ENCODE measurements around the gene RNF126.

DNA sequence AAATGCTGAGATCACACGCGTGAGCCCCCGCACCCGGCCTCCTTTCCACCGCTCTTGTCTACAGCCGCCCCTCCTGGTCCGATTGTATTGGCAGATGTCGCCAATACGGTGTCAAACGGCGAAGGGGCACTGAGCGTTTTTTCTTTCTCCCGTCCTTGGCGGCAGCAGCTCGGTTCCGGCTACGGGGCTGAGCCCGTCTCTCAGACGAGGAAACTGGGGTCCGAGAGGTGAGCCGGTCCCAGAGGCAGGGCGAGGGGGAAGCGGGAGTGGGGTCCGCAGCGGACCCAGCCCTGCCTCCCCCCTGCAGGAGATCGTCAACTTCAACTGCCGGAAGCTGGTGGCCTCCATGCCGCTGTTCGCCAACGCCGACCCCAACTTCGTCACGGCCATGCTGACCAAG, 50.1 kb downstream of the RNF126 start:
- TF ChIP-seq, protein P1, sequence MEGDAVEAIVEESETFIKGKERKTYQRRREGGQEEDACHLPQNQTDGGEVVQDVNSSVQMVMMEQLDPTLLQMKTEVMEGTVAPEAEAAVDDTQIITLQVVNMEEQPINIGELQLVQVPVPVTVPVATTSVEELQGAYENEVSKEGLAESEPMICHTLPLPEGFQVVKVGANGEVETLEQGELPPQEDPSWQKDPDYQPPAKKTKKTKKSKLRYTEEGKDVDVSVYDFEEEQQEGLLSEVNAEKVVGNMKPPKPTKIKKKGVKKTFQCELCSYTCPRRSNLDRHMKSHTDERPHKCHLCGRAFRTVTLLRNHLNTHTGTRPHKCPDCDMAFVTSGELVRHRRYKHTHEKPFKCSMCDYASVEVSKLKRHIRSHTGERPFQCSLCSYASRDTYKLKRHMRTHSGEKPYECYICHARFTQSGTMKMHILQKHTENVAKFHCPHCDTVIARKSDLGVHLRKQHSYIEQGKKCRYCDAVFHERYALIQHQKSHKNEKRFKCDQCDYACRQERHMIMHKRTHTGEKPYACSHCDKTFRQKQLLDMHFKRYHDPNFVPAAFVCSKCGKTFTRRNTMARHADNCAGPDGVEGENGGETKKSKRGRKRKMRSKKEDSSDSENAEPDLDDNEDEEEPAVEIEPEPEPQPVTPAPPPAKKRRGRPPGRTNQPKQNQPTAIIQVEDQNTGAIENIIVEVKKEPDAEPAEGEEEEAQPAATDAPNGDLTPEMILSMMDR (IDR thresholded peaks at IDR 0.05; ENCODE audit: low read length): no peak
- TF ChIP-seq EZH2 (IDR thresholded peaks at IDR 0.05; ENCODE audit: borderline replicate concordance, low read length): no peak
